Measurements from ENCODE around the gene RBAK.
"Not testable (repeated sequence)": the region's sequence is repeated elsewhere in the genome, so short reads cannot be mapped to it uniquely, and the experiment has no call there.

The RBAK gene

DNA sequence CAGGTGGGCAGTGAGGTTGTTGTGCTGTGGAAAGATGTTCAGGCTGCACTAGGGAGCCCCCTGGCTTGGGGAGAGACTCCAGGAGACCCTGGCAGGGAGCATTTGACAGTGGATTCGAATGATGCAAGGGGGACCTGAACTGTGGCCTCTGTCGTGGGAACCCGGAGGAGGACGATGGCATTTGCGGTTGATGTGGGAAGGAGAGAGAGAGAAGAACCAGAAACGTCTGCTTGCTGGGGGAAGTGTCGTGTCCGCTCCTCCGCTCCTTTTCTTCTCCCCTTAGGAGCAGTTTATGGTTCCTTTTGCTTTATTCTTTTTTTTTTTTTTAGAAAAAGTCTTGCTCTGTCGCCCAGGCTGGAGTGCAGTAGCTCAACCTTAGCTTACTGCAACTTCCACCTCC lies 12.5 kb upstream of the RBAK start:
- H3K27ac ChIP-seq; DNase-seq; H3K4me3 ChIP-seq (ENCODE audit: low read depth, low read length); H3K36me3 ChIP-seq; H3K27me3 ChIP-seq (ENCODE audit: insufficient read depth, low read depth, severe bottlenecking); H3K9me3 ChIP-seq (ENCODE audit: severe bottlenecking): not testable (repeated sequence)

DNA sequence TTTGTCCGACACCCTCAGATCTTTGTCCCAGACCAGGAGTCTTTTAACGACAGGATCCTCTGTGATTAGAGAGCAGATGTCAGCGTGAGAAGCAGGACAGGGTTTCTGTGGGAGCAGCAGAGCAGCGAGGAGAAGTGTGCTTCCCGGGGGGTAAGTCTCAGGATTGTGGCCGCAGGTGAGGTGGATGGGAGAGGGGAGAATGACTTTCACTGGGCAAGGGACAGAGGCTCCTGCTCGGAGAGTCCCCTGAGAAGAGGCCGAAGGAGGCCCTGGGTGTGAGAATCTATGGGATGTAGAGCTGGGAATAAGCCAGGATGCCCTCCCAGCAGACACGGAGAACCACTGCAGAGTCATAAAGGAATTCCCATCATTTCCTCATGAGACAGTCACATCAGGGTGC lies 10.4 kb upstream of the RBAK start:
- no peaks in the 10 kb centered on the region for H3K36me3 ChIP-seq
- H3K27ac ChIP-seq = no peak overlapping the region
- no peak for DNase-seq
- H3K27me3 ChIP-seq (ENCODE audit: insufficient read depth, low read depth, severe bottlenecking) = no peaks in the 10 kb centered on the region
- TF ChIP-seq, protein P1, sequence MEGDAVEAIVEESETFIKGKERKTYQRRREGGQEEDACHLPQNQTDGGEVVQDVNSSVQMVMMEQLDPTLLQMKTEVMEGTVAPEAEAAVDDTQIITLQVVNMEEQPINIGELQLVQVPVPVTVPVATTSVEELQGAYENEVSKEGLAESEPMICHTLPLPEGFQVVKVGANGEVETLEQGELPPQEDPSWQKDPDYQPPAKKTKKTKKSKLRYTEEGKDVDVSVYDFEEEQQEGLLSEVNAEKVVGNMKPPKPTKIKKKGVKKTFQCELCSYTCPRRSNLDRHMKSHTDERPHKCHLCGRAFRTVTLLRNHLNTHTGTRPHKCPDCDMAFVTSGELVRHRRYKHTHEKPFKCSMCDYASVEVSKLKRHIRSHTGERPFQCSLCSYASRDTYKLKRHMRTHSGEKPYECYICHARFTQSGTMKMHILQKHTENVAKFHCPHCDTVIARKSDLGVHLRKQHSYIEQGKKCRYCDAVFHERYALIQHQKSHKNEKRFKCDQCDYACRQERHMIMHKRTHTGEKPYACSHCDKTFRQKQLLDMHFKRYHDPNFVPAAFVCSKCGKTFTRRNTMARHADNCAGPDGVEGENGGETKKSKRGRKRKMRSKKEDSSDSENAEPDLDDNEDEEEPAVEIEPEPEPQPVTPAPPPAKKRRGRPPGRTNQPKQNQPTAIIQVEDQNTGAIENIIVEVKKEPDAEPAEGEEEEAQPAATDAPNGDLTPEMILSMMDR (IDR thresholded peaks at IDR 0.05; ENCODE audit: low read depth, low read length) = no peak
- no peaks in the 10 kb centered on the region for H3K9me3 ChIP-seq (ENCODE audit: severe bottlenecking)
- no peak overlapping the region for H3K4me3 ChIP-seq (ENCODE audit: low read depth, low read length)

DNA sequence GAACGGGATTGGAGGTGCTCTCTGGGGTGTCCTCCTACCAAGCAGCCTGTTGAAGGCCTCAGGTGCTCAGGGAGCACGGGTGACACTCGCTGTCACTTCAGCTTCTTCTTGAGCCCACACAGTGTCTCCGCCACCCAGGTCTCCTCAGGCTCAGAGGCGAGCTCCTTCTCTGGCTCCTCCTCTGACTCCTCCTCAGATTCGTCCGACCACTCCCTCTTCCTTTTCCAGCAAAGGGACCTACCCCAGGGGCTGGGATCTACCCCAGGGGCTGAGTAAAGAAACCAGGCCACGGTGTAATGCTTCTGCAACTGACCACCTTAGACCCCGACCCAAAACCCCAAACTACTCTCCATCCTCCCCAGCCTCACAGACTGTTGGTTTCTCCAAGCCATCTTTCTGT lies 9.2 kb upstream of the RBAK start:
- Histone ChIP-seq H3K27me3 (ENCODE audit: insufficient read depth, low read depth, severe bottlenecking) (no peaks in the 10 kb centered on the region), H3K27ac (no peak overlapping the region), H3K36me3 (no peaks in the 10 kb centered on the region), H3K4me3 (ENCODE audit: low read depth, low read length) (no peak overlapping the region), H3K9me3 (ENCODE audit: severe bottlenecking) (no peaks in the 10 kb centered on the region)
- DNase-seq = no peak
- TF ChIP-seq, protein P1 (IDR thresholded peaks at IDR 0.05; ENCODE audit: low read depth, low read length) = no peak

DNA sequence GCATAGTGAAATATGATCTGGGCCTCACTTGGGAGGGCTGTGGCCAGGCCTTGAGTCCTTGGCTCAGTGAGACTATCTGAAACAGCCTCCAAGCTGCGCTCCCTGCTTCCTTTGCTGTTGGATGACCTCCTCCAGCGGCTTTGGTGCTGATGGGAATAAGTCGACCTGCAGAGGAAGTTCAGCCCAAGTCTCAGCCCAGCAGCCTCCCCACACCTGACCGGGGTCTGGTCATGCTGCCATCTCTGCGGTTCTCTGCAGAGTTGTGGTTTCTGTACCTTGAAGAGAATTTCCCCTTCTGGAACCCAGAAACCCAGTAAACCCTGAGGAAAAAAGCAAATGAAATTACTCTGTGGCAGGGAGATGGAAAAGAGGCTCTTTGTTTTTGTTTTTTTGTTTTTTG lies 4.6 kb upstream of the RBAK start:
- TF ChIP-seq, protein P1 (IDR thresholded peaks at IDR 0.05; ENCODE audit: low read depth, low read length) = no peak
- Histone ChIP-seq H3K27ac (no peak overlapping the region), H3K9me3 (ENCODE audit: severe bottlenecking) (no peaks in the 10 kb centered on the region), H3K36me3 (no peaks in the 10 kb centered on the region), H3K4me3 (ENCODE audit: low read depth, low read length) (no peak overlapping the region), H3K27me3 (ENCODE audit: insufficient read depth, low read depth, severe bottlenecking) (no peaks in the 10 kb centered on the region)
- DNase-seq = no peak

DNA sequence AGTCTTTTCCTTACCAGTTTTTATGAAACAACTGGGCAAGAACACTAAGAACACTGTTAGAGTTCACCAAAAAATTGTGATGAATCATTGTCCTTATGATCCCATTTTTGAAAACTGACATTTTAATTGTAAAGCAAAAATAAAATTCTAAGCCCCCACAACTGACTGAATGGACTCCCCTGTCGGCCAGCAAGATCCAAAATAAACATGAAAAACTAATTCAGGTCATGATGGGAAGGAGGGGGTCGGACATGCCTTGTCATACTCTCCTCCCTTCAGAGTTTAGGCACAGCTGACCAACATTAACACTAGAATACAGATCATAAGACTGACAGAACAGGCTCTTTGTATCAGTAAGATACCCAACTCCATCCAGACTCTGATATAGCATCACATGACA lies 2.0 kb upstream of the RBAK start:
- no peaks in the 10 kb centered on the region for H3K9me3 ChIP-seq (ENCODE audit: severe bottlenecking)
- H3K36me3 ChIP-seq = no peaks in the 10 kb centered on the region
- H3K27ac ChIP-seq = no peak overlapping the region
- no peak for DNase-seq
- H3K4me3 ChIP-seq (ENCODE audit: low read depth, low read length) = no peak overlapping the region
- TF ChIP-seq, protein P1 (IDR thresholded peaks at IDR 0.05; ENCODE audit: low read depth, low read length) = no peak
- no peaks in the 10 kb centered on the region for H3K27me3 ChIP-seq (ENCODE audit: insufficient read depth, low read depth, severe bottlenecking)

DNA sequence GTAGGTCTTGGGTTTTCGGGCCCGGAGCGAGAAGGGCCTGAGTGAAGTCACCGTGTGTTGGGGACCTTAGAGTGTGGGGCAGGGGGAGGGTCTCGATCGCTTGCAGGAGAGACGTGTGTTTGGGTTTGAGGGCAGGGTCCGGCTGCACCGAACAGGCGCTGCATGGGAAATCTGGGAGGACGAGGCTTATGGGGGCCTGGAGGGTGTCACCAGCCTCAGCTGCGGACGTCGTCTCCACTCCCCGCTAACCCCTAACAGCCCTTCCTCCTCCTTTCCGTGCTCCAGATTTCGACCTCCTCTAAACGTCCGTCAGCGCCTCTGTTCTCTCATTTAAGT lies 705 bp downstream of the RBAK start:
- Histone ChIP-seq H3K27ac (peak overlapping the region; percentile 84), H3K4me3 (ENCODE audit: low read depth, low read length) (peak overlapping the region; percentile 86)
- not testable (repeated sequence) for DNase-seq; H3K27me3 ChIP-seq (ENCODE audit: insufficient read depth, low read depth, severe bottlenecking); H3K9me3 ChIP-seq (ENCODE audit: severe bottlenecking); H3K36me3 ChIP-seq

DNA sequence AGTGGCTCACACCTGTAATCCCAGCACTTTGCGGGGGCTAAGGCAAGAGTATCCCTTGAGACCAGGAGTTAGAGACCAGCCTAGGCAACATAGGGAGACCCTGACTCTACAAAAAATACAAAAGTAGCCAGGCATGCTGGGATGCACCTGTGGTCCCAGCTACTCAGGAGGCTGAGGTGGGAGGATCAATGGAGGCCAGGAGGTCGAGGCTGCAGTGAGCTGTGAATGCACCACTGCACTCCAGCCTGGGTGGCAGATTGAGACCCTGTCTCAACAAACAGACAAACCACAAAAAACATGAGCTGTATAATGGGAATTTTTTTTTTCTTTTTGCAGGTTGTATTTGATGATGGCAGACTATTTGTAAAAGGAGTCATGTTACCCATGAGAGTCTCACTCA lies 1.5 kb downstream of the RBAK start:
- H3K27ac ChIP-seq; H3K4me3 ChIP-seq (ENCODE audit: low read depth, low read length); H3K36me3 ChIP-seq; H3K9me3 ChIP-seq (ENCODE audit: severe bottlenecking); H3K27me3 ChIP-seq (ENCODE audit: insufficient read depth, low read depth, severe bottlenecking); DNase-seq: not testable (repeated sequence)

All from WERI-Rb-1 (cell line).